HepG2 (cell line): Measurements from ENCODE around the gene TMEM256. TPM values are rescaled to one million over a fixed set of nuclear protein-coding genes. Genes with fewer than 3 reads are reported as not detected.

Source experiments
- ARNT2 ChIP-seq: sonication (generic); formaldehyde crosslinking; IDR thresholded peaks from 2 replicates; pipeline ENCODE4 v1.8.0; 2022; ENCODE audit warnings: mild to moderate bottlenecking, low read depth, missing genetic modification reagents, moderate library complexity
- ATF4 ChIP-seq, 2 experiments: fragments of 450-650 bp in 1 of 2; sonication (generic) in 1 of 2; formaldehyde crosslinking; IDR thresholded peaks; 2 replicates each; pipeline versions ENCODE4 v1.5.0 to v1.8.0; 2020 to 2022; ENCODE audit warnings: mild to moderate bottlenecking in 1 of 2, missing genetic modification reagents in 1 of 2
- CCDC6 ChIP-seq: sonication (generic); formaldehyde crosslinking; IDR thresholded peaks from 2 replicates; pipeline ENCODE4 v1.8.1; 2022; ENCODE audit warnings: mild to moderate bottlenecking, missing genetic modification reagents, moderate library complexity
- CENPX ChIP-seq: sonication (generic); formaldehyde crosslinking; IDR thresholded peaks from 2 replicates; pipeline ENCODE4 v1.9.0; 2021; ENCODE audit warnings: mild to moderate bottlenecking, missing genetic modification reagents, moderate library complexity
- DPF2 ChIP-seq: sonication (generic); formaldehyde crosslinking; IDR thresholded peaks from 2 replicates; pipeline ENCODE4 v1.4.0; 2020; ENCODE audit warnings: mild to moderate bottlenecking, low read depth, missing genetic modification reagents, borderline replicate concordance
- EED ChIP-seq: sonication (generic); formaldehyde crosslinking; IDR thresholded peaks from 2 replicates; pipeline ENCODE4 v1.5.0; 2020; ENCODE audit warnings: mild to moderate bottlenecking, missing genetic modification reagents
- GATAD1 ChIP-seq: IDR thresholded peaks from 2 replicates; pipeline ENCODE4 v1.6.1; 2016; ENCODE audit warnings: missing genetic modification reagents, missing compliant biosample characterization
- HOXD1 ChIP-seq: sonication (generic); formaldehyde crosslinking; IDR thresholded peaks from 2 replicates; pipeline ENCODE4 v1.5.0; 2020; ENCODE audit warnings: missing genetic modification reagents
- KDM3A ChIP-seq: IDR thresholded peaks from 2 replicates; pipeline ENCODE4 v1.6.1; 2018; ENCODE audit warnings: low read depth, missing compliant biosample characterization
- MZF1 ChIP-seq: sonication (generic); formaldehyde crosslinking; IDR thresholded peaks from 2 replicates; pipeline ENCODE4 v1.8.1; 2023; ENCODE audit warnings: mild to moderate bottlenecking, missing genetic modification reagents, borderline replicate concordance
- RBM22 ChIP-seq: fragments of 200-400 bp; formaldehyde crosslinking; optimal IDR thresholded peaks from 2 replicates; pipeline ENCODE3; 2017; ENCODE audit warnings: mild to moderate bottlenecking, low read length, moderate library complexity
- SRSF9 ChIP-seq: fragments of 200-400 bp; formaldehyde crosslinking; IDR thresholded peaks from 2 replicates; pipeline ENCODE4 v1.6.1; 2018; ENCODE audit warnings: borderline replicate concordance, mild to moderate bottlenecking, low read depth, low read length; ENCODE audit not compliant: insufficient read depth, poor library complexity, severe bottlenecking
- SYNCRIP ChIP-seq: fragments of 200-400 bp; formaldehyde crosslinking; IDR thresholded peaks from 2 replicates; pipeline ENCODE4 v1.6.1; 2018; ENCODE audit warnings: mild to moderate bottlenecking, low read depth, low read length; ENCODE audit not compliant: insufficient read depth
- ZBTB7B ChIP-seq: sonication (generic); formaldehyde crosslinking; IDR thresholded peaks from 2 replicates; pipeline ENCODE4 v1.4.0; 2020; ENCODE audit warnings: missing genetic modification reagents
- ZC3H4 ChIP-seq: sonication (generic); formaldehyde crosslinking; IDR thresholded peaks from 2 replicates; pipeline ENCODE4 v1.4.0; 2020; ENCODE audit warnings: missing genetic modification reagents, borderline replicate concordance
- ZFYVE20 ChIP-seq: sonication (generic); formaldehyde crosslinking; IDR thresholded peaks from 2 replicates; pipeline ENCODE4 v1.8.0; 2023; ENCODE audit warnings: low read depth, mild to moderate bottlenecking, moderate library complexity, missing genetic modification reagents, borderline replicate concordance
- ZNF24 ChIP-seq: fragments of 450-650 bp; IDR thresholded peaks from 2 replicates; pipeline ENCODE4 v1.6.1; 2017; ENCODE audit warnings: antibody characterized with exemption, mild to moderate bottlenecking
- ZNF431 ChIP-seq: sonication (generic); formaldehyde crosslinking; IDR thresholded peaks from 2 replicates; pipeline ENCODE4 v1.9.0; 2022; ENCODE audit warnings: missing genetic modification reagents, low read depth, mild to moderate bottlenecking, borderline replicate concordance
- ZNF549 ChIP-seq: sonication (generic); formaldehyde crosslinking; IDR thresholded peaks from 2 replicates; pipeline ENCODE4 v1.5.0; 2020; ENCODE audit warnings: missing genetic modification reagents
- ZNF567 ChIP-seq: sonication (generic); formaldehyde crosslinking; IDR thresholded peaks from 2 replicates; pipeline ENCODE4 v1.8.1; 2023; ENCODE audit warnings: mild to moderate bottlenecking, missing genetic modification reagents, borderline replicate concordance
- ZNF589 ChIP-seq: sonication (generic); formaldehyde crosslinking; conservative IDR thresholded peaks from 2 replicates; pipeline ENCODE4 v1.8.0; 2022; ENCODE audit warnings: mild to moderate bottlenecking, moderate library complexity, missing genetic modification reagents
- ZNF766 ChIP-seq: sonication (generic); formaldehyde crosslinking; IDR thresholded peaks from 2 replicates; pipeline ENCODE4 v1.5.0; 2020; ENCODE audit warnings: missing genetic modification reagents, borderline replicate concordance
- ZZZ3 ChIP-seq: sonication (generic); formaldehyde crosslinking; IDR thresholded peaks from 2 replicates; pipeline ENCODE4 v1.4.0; 2020; ENCODE audit warnings: missing genetic modification reagents, mild to moderate bottlenecking, borderline replicate concordance
- polyA plus RNA-seq, 8 experiments: library from polyadenylated mRNA; depleted of rRNA in 3 of 8; stranded (reverse) in 7 of 8; unstranded in 1 of 8; fragments of >200 nt; fragmentation: Illumina TruSeq in 4 of 8; extraction: Trizol in 4 of 8; gene quantifications; 2 replicates each; pipeline versions ENCODE4 v1.2.1 to v1.2.3, GENCODE V29; 2011 to 2016; ENCODE audit warnings: low read depth in 4 of 8, missing spikeins in 1 of 8, mixed read lengths in 1 of 8; ENCODE audit not compliant: insufficient read depth in 1 of 8
- total RNA-seq, 5 experiments: library from RNA; depleted of rRNA; stranded (reverse); fragments of >200 nt; fragmentation: Illumina TruSeq; extraction: Trizol; gene quantifications; 2 replicates each; pipeline ENCODE4 v1.2.3, GENCODE V29; 2016; ENCODE audit warnings: low read depth in 1 of 5
- TF ChIP-seq, protein P1 (sequence below): IDR thresholded peaks from 2 replicates; pipeline ENCODE4 v1.6.1; 2018; ENCODE audit warnings: missing genetic modification reagents
- TF ChIP-seq, protein P2 (sequence below): sonication (generic); formaldehyde crosslinking; IDR thresholded peaks from 2 replicates; pipeline ENCODE4 v1.4.0; 2020; ENCODE audit warnings: mild to moderate bottlenecking, missing genetic modification reagents
- TF ChIP-seq, protein P3 (sequence below): sonication (generic); formaldehyde crosslinking; IDR thresholded peaks from 2 replicates; pipeline ENCODE4 v1.5.0; 2020; ENCODE audit warnings: mild to moderate bottlenecking, low read depth, missing genetic modification reagents, borderline replicate concordance
- TF ChIP-seq, protein P4 (sequence below): sonication (generic); formaldehyde crosslinking; IDR thresholded peaks from 2 replicates; pipeline ENCODE4 v1.4.0; 2020; ENCODE audit warnings: missing genetic modification reagents

The TMEM256 gene
- total and polyA plus RNA-seq, 2 of the 13 experiments (the other 11 are each of a cell fraction or from before 2014, with no cell fraction given) = 231 to 252 TPM

- TF ChIP-seq GATAD1 (no peak), ZBTB7B (CRISPR knock-in tag) (peak; percentile 89; the same call in 1 of the 2 replicates), KDM3A (CRISPR knock-in tag) (no peak; the same call in 1 of the 2 replicates), ZC3H4 (CRISPR knock-in tag) (no peak), SRSF9 (no peak), EED (CRISPR knock-in tag) (no peak), CCDC6 (CRISPR knock-in tag) (0 out of 2 replicates have a peak, but pooled peaks have one; percentile 63), ZNF589 (CRISPR knock-in tag) (peak; percentile 37; the same call in 1 of the 2 replicates), MZF1 (CRISPR knock-in tag) (no peak), ARNT2 (CRISPR knock-in tag) (peak; percentile 85), ZNF431 (CRISPR knock-in tag) (peak; percentile 88), HOXD1 (CRISPR knock-in tag) (0 out of 2 replicates have a peak, but pooled peaks have one; percentile 7), ZNF567 (CRISPR knock-in tag) (no peak), ZZZ3 (no peak), CENPX (no peak), ZNF766 (peak; percentile 81; the same call in 1 of the 2 replicates), RBM22 (no peak), DPF2 (no peak), ATF4 (CRISPR knock-in tag; IDR thresholded peaks at IDR 0.05) (no peak), ZNF549 (no peak), SYNCRIP (no peak), ZFYVE20 (CRISPR knock-in tag) (peak; percentile 82; the same call in 1 of the 2 replicates), ZNF24 (no peak)
- TF ChIP-seq, protein P1, sequence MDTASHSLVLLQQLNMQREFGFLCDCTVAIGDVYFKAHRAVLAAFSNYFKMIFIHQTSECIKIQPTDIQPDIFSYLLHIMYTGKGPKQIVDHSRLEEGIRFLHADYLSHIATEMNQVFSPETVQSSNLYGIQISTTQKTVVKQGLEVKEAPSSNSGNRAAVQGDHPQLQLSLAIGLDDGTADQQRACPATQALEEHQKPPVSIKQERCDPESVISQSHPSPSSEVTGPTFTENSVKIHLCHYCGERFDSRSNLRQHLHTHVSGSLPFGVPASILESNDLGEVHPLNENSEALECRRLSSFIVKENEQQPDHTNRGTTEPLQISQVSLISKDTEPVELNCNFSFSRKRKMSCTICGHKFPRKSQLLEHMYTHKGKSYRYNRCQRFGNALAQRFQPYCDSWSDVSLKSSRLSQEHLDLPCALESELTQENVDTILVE (CRISPR knock-in tag) = peak; percentile 51
- TF ChIP-seq, protein P2, sequence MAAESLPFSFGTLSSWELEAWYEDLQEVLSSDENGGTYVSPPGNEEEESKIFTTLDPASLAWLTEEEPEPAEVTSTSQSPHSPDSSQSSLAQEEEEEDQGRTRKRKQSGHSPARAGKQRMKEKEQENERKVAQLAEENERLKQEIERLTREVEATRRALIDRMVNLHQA = no peak
- TF ChIP-seq, protein P3, sequence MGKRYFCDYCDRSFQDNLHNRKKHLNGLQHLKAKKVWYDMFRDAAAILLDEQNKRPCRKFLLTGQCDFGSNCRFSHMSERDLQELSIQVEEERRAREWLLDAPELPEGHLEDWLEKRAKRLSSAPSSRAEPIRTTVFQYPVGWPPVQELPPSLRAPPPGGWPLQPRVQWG = no peak
- TF ChIP-seq, protein P4, sequence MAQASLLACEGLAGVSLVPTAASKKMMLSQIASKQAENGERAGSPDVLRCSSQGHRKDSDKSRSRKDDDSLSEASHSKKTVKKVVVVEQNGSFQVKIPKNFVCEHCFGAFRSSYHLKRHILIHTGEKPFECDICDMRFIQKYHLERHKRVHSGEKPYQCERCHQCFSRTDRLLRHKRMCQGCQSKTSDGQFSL (CRISPR knock-in tag) = no peak
Measured at GRCh38 chr17:7394452-7395191, 9.3 kb downstream of the TMEM256 start, which contains the start of gene PLSCR3 (continued).
